Measurements from ENCODE around the gene PTPN4. TPM values are rescaled to one million over a fixed set of nuclear protein-coding genes. Genes with fewer than 3 reads are reported as not detected.

The PTPN4 gene
- total and polyA plus RNA-seq, 9 of the 15 experiments (the other 6 are each of a cell fraction or from before 2014, with no cell fraction given), result 5.0 to 32.8 (median 27.3) TPM

DNA sequence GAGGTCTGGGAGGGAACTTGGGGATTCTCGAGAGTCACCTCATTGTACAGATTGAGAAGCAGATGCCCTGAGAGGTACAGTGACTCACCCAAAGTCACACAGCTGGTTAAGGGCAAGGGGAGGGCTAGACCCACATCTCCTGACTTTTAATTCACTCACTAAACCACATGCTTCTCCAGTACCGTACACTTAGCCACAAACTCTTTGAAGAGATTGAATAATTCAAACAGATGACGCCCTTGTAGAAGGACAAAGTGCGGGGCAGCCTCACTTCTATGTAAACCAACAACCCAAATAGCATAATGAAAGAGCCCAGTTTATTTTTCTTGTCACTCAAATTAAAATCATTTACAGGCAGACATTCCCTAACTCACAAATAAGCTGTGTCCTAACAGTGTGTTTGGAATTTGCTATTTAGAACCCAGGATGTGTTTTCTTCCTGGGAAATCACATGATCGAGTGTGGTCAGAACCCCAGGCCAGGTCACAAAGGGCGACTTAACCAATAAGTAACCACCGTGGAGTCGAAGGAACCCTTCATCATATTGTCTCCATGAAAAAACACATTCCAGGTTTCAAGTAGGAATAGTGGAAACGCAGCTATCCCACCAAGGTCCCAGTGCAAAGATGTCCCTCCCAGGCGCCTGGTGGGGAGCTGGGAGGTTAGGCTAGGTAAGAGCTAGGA is 35.8 kb upstream of the PTPN4 start (continued):
- TF ChIP-seq, protein P1, sequence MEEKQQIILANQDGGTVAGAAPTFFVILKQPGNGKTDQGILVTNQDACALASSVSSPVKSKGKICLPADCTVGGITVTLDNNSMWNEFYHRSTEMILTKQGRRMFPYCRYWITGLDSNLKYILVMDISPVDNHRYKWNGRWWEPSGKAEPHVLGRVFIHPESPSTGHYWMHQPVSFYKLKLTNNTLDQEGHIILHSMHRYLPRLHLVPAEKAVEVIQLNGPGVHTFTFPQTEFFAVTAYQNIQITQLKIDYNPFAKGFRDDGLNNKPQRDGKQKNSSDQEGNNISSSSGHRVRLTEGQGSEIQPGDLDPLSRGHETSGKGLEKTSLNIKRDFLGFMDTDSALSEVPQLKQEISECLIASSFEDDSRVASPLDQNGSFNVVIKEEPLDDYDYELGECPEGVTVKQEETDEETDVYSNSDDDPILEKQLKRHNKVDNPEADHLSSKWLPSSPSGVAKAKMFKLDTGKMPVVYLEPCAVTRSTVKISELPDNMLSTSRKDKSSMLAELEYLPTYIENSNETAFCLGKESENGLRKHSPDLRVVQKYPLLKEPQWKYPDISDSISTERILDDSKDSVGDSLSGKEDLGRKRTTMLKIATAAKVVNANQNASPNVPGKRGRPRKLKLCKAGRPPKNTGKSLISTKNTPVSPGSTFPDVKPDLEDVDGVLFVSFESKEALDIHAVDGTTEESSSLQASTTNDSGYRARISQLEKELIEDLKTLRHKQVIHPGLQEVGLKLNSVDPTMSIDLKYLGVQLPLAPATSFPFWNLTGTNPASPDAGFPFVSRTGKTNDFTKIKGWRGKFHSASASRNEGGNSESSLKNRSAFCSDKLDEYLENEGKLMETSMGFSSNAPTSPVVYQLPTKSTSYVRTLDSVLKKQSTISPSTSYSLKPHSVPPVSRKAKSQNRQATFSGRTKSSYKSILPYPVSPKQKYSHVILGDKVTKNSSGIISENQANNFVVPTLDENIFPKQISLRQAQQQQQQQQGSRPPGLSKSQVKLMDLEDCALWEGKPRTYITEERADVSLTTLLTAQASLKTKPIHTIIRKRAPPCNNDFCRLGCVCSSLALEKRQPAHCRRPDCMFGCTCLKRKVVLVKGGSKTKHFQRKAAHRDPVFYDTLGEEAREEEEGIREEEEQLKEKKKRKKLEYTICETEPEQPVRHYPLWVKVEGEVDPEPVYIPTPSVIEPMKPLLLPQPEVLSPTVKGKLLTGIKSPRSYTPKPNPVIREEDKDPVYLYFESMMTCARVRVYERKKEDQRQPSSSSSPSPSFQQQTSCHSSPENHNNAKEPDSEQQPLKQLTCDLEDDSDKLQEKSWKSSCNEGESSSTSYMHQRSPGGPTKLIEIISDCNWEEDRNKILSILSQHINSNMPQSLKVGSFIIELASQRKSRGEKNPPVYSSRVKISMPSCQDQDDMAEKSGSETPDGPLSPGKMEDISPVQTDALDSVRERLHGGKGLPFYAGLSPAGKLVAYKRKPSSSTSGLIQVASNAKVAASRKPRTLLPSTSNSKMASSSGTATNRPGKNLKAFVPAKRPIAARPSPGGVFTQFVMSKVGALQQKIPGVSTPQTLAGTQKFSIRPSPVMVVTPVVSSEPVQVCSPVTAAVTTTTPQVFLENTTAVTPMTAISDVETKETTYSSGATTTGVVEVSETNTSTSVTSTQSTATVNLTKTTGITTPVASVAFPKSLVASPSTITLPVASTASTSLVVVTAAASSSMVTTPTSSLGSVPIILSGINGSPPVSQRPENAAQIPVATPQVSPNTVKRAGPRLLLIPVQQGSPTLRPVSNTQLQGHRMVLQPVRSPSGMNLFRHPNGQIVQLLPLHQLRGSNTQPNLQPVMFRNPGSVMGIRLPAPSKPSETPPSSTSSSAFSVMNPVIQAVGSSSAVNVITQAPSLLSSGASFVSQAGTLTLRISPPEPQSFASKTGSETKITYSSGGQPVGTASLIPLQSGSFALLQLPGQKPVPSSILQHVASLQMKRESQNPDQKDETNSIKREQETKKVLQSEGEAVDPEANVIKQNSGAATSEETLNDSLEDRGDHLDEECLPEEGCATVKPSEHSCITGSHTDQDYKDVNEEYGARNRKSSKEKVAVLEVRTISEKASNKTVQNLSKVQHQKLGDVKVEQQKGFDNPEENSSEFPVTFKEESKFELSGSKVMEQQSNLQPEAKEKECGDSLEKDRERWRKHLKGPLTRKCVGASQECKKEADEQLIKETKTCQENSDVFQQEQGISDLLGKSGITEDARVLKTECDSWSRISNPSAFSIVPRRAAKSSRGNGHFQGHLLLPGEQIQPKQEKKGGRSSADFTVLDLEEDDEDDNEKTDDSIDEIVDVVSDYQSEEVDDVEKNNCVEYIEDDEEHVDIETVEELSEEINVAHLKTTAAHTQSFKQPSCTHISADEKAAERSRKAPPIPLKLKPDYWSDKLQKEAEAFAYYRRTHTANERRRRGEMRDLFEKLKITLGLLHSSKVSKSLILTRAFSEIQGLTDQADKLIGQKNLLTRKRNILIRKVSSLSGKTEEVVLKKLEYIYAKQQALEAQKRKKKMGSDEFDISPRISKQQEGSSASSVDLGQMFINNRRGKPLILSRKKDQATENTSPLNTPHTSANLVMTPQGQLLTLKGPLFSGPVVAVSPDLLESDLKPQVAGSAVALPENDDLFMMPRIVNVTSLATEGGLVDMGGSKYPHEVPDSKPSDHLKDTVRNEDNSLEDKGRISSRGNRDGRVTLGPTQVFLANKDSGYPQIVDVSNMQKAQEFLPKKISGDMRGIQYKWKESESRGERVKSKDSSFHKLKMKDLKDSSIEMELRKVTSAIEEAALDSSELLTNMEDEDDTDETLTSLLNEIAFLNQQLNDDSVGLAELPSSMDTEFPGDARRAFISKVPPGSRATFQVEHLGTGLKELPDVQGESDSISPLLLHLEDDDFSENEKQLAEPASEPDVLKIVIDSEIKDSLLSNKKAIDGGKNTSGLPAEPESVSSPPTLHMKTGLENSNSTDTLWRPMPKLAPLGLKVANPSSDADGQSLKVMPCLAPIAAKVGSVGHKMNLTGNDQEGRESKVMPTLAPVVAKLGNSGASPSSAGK (IDR thresholded peaks at IDR 0.05), result no peak
- TF ChIP-seq FUS (optimal IDR thresholded peaks at IDR 0.05; ENCODE audit: low read depth, low read length), result no peak

Measured in K562 (cell line).